GM12878 (cell line): ENCODE measurements around the gene ADSS1. TPM values are rescaled to one million over a fixed set of nuclear protein-coding genes. Genes with fewer than 3 reads are reported as not detected.

ENCODE experiments used
- ATAC-seq: fragments of 200-7000 bp; cut with Tn5 transposase; 3 replicates; pipeline ENCODE4 v1.9.1; 2020; ENCODE audit warnings: mild to moderate bottlenecking, moderate library complexity
- BruUV-seq: library from RNA; stranded (reverse); fragments of 400-500 nt; replicated peaks from 2 replicates; lab custom pipeline; 2021; lab: Mats Ljungman, UMichigan
- CTCF ChIA-PET: fragments of 300-600 bp; sonication (Branson Sonifier 250); formaldehyde crosslinking; extraction: SDS; loops from one replicate; lab custom pipeline; 2021; ENCODE audit warnings: inconsistent platforms; lab: Yijun Ruan, JAX
- POLR2A ChIA-PET: fragments of 350-600 bp; formaldehyde crosslinking; extraction: SDS; loops from one replicate; lab custom pipeline; 2021; ENCODE audit warnings: inconsistent platforms; lab: Charles Lee
- RAD21 ChIA-PET: fragments of 300-600 bp; sonication (Branson Sonifier 250); formaldehyde crosslinking; loops from one replicate; lab custom pipeline; 2023; ENCODE audit warnings: antibody characterized with exemption; ENCODE audit not compliant: unreplicated experiment; lab: Charles Lee
- SMC1A ChIA-PET: fragments of 300-600 bp; sonication (Branson Sonifier 250); formaldehyde crosslinking; loops from one replicate; lab custom pipeline; 2023; ENCODE audit not compliant: unreplicated experiment, uncharacterized antibody; lab: Charles Lee
- DNase-seq: peaks from one replicate; pipeline ENCODE4 v3.0.0-alpha.2; 2011; ENCODE audit warnings: low read depth, low spot score
- FAIRE-seq: peaks from 3 replicates; lab custom pipeline; 2011; peaks lifted over from hg19 to GRCh38; lab: Jason Lieb, UNC
- H2AFZ ChIP-seq: 2 replicates; pipeline ENCODE4 v1.6.0; 2011; ENCODE audit warnings: low read depth, low read length, control low read depth; ENCODE audit not compliant: control insufficient read depth
- H3K27ac ChIP-seq: 2 replicates; pipeline ENCODE4 v1.5.1; 2011; ENCODE audit warnings: control low read depth; ENCODE audit not compliant: control insufficient read depth, insufficient read depth
- H3K27me3 ChIP-seq, 2 experiments: replicated peaks in 1 of 2; 2 replicates each; pipeline versions ENCODE4 v1.6.0 to v1.6.1; 2011; ENCODE audit warnings: low read length in 1 of 2; ENCODE audit not compliant: control insufficient read depth in 2 of 2, insufficient read depth in 2 of 2
- H3K36me3 ChIP-seq, 2 experiments: 2 replicates each; pipeline ENCODE4 v1.5.1; 2011; ENCODE audit warnings: low read length in 1 of 2; ENCODE audit not compliant: control insufficient read depth in 2 of 2, insufficient read depth in 2 of 2
- H3K4me1 ChIP-seq: 2 replicates; pipeline ENCODE4 v1.6.1; 2011; ENCODE audit warnings: mild to moderate bottlenecking, low read length, moderate library complexity, mixed read lengths; ENCODE audit not compliant: control insufficient read depth, insufficient read depth
- H3K4me2 ChIP-seq: 2 replicates; pipeline ENCODE4 v1.6.0; 2011; ENCODE audit warnings: control low read depth; ENCODE audit not compliant: control insufficient read depth, insufficient read depth
- H3K4me3 ChIP-seq: fragments of 200-600 bp; sonication (generic); 2 replicates; pipeline ENCODE4 v1.5.1; 2016
- H3K79me2 ChIP-seq: 2 replicates; pipeline ENCODE4 v1.6.0; 2011; ENCODE audit warnings: low read length; ENCODE audit not compliant: control insufficient read depth, insufficient read depth
- H3K9ac ChIP-seq: 2 replicates; pipeline ENCODE4 v1.8.0; 2011; ENCODE audit warnings: low read length, control low read depth, mixed read lengths; ENCODE audit not compliant: control insufficient read depth, insufficient read depth
- H3K9me3 ChIP-seq: replicated peaks from 3 replicates; pipeline ENCODE4 v1.5.1; 2011; ENCODE audit warnings: mild to moderate bottlenecking, low read length; ENCODE audit not compliant: control insufficient read depth, insufficient read depth
- H4K20me1 ChIP-seq: 2 replicates; pipeline ENCODE4 v1.6.0; 2011; ENCODE audit not compliant: control insufficient read depth, insufficient read depth
- BCL11A ChIP-seq: IDR thresholded peaks from 2 replicates; pipeline ENCODE4 v1.6.1; 2011; ENCODE audit warnings: low read depth, low read length
- CBX3 ChIP-seq: fragments of 200-600 bp; sonication (generic); IDR thresholded peaks from 2 replicates; pipeline ENCODE4 v1.6.1; 2016; ENCODE audit warnings: low read depth, borderline replicate concordance
- CHD2 ChIP-seq: IDR thresholded peaks from 2 replicates; pipeline ENCODE4 v1.6.1; 2011; ENCODE audit warnings: low read depth, low read length, improper control_type of control experiment, borderline replicate concordance
- CREM ChIP-seq: IDR thresholded peaks from 2 replicates; pipeline ENCODE4 v1.6.1; 2014; ENCODE audit warnings: antibody characterized with exemption, low read depth
- FOXM1 ChIP-seq: IDR thresholded peaks from 2 replicates; pipeline ENCODE4 v1.6.1; 2012; ENCODE audit warnings: low read depth, mild to moderate bottlenecking, inconsistent platforms, low read length, moderate library complexity
- NFYA ChIP-seq: IDR thresholded peaks from 2 replicates; pipeline ENCODE4 v1.6.1; 2011; ENCODE audit warnings: low read depth, mild to moderate bottlenecking, low read length, improper control_type of control experiment, borderline replicate concordance
- RBBP5 ChIP-seq: fragments of 200-600 bp; sonication (generic); conservative IDR thresholded peaks from 2 replicates; pipeline ENCODE4 v1.6.1; 2016
- WGBS: methylation state at CpG from one replicate; pipeline ENCODE4 v1.1.6; 2016; ENCODE audit warnings: low lambda C conversion rate; ENCODE audit not compliant: insufficient replicate concordance, insufficient coverage; ENCODE audit errors: missing lambda C conversion rate; 5-methylcytosine and 5-hydroxymethylcytosine counted together
- in situ Hi-C: fragments of 300-500 bp; cut with MboI; formaldehyde crosslinking; loops from 9 replicates; pipeline ENCODE4 v1.14.3; 2018; ENCODE audit warnings: mixed read lengths
- intact Hi-C: fragments of 100-400 bp; cut with micrococcal nuclease; formaldehyde crosslinking; loops from one replicate; pipeline ENCODE4 v1.14.2; 2022; ENCODE audit not compliant: unreplicated experiment
- polyA plus RNA-seq, 11 experiments: library from polyadenylated mRNA; depleted of rRNA in 4 of 11; unstranded in 6 of 11; stranded (reverse) in 5 of 11; fragments of >200 nt; fragmentation: Nextera tagmentation in 4 of 11; fragmentation: Illumina TruSeq in 1 of 11; extraction: Ambion mirVana in 4 of 11; extraction: Trizol in 1 of 11; gene quantifications; 1 replicate in 1 of 11; 2 replicates in 10 of 11; pipeline versions ENCODE4 v1.2.1 to v1.2.3, GENCODE V29; 2011 to 2016; ENCODE audit warnings: inconsistent platforms in 2 of 11, missing spikeins in 2 of 11, low read depth in 1 of 11
- total RNA-seq, 4 experiments: library from RNA; depleted of rRNA in 3 of 4; stranded (reverse); fragments of >200 nt in 3 of 4; fragmentation: Illumina TruSeq in 1 of 4; extraction: Trizol in 1 of 4; gene quantifications; 2 replicates each; pipeline versions ENCODE4 v1.2.1 to v1.2.3, GENCODE V29; 2013 to 2021
- TF ChIP-seq, protein P1 (sequence below): fragments of 450-650 bp; IDR thresholded peaks from 2 replicates; pipeline ENCODE4 v1.6.1; 2016; ENCODE audit warnings: mild to moderate bottlenecking
- TF ChIP-seq, protein P2 (sequence below): fragments of 450-650 bp; IDR thresholded peaks from 2 replicates; pipeline ENCODE4 v1.6.1; 2017; ENCODE audit warnings: mild to moderate bottlenecking, moderate library complexity
- TF ChIP-seq, protein P3 (sequence below): IDR thresholded peaks from 2 replicates; pipeline ENCODE4 v1.6.1; 2011; ENCODE audit warnings: low read depth, mild to moderate bottlenecking, low read length, moderate library complexity, borderline replicate concordance; ENCODE audit errors: extremely low read depth

Gene ADSS1
- total and polyA plus RNA-seq, 10 of the 15 experiments (the other 5 are each of a cell fraction or from before 2014, with no cell fraction given): 0.11 to 0.45 (median 0.28) TPM; not detected in 5

DNA sequence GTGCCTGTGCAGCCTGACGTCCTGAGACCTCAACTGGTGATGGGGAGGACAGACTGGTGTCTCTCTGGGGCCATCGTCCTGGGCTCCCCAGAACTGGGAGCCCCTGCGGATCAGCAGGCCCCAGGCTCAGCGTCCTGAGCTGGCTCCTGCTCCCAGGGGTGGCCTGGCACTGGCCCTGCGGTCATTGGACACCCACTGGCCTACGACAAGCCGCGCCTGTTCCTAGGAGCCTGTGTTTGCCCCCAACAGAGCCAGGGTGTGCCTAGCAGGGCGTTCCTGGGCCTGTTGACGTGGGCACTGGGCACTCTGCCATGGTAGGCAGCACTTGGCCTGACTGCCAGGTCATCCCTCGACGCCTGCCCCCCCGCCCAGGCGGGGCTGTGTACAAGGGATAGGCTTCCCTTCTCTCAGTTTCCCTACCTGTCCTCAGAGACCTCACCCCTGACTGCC lies 8.4 kb downstream of the ADSS1 start:
- Histone ChIP-seq H3K4me2 (no peak overlapping the region), H2AFZ (no peak overlapping the region), H3K4me1 (no peaks in the 10 kb centered on the region), H3K27me3 (no peaks in the 10 kb centered on the region; a peak in 2 of 4 replicates), H3K36me3 (no peaks in the 10 kb centered on the region), H3K4me3 (no peak overlapping the region), H4K20me1 (no peaks in the 10 kb centered on the region), H3K9me3 (no peaks in the 10 kb centered on the region), H3K9ac (no peak overlapping the region), H3K27ac (no peak overlapping the region), H3K79me2 (no peaks in the 10 kb centered on the region)
- FAIRE-seq: no peak
- DNase-seq: no peak
- BruUV-seq: no TSS peak
- WGBS: 14% methylated on average over 14 of the region's 14 CpGs
- ChIA-PET POLR2A (no interaction called here), CTCF (no interaction called here), RAD21 (no interaction called here), SMC1A (no interaction called here)
- no peak for ATAC-seq
- in situ Hi-C loops (no loop called here), intact Hi-C loops (no loop called here)
- TF ChIP-seq CHD2: no peak
- no peak for TF ChIP-seq CREM
- TF ChIP-seq CBX3: no peak
- TF ChIP-seq, protein P1, sequence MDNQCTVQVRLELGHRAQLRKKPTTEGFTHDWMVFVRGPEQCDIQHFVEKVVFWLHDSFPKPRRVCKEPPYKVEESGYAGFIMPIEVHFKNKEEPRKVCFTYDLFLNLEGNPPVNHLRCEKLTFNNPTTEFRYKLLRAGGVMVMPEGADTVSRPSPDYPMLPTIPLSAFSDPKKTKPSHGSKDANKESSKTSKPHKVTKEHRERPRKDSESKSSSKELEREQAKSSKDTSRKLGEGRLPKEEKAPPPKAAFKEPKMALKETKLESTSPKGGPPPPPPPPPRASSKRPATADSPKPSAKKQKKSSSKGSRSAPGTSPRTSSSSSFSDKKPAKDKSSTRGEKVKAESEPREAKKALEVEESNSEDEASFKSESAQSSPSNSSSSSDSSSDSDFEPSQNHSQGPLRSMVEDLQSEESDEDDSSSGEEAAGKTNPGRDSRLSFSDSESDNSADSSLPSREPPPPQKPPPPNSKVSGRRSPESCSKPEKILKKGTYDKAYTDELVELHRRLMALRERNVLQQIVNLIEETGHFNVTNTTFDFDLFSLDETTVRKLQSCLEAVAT: no peak
- TF ChIP-seq, protein P2, sequence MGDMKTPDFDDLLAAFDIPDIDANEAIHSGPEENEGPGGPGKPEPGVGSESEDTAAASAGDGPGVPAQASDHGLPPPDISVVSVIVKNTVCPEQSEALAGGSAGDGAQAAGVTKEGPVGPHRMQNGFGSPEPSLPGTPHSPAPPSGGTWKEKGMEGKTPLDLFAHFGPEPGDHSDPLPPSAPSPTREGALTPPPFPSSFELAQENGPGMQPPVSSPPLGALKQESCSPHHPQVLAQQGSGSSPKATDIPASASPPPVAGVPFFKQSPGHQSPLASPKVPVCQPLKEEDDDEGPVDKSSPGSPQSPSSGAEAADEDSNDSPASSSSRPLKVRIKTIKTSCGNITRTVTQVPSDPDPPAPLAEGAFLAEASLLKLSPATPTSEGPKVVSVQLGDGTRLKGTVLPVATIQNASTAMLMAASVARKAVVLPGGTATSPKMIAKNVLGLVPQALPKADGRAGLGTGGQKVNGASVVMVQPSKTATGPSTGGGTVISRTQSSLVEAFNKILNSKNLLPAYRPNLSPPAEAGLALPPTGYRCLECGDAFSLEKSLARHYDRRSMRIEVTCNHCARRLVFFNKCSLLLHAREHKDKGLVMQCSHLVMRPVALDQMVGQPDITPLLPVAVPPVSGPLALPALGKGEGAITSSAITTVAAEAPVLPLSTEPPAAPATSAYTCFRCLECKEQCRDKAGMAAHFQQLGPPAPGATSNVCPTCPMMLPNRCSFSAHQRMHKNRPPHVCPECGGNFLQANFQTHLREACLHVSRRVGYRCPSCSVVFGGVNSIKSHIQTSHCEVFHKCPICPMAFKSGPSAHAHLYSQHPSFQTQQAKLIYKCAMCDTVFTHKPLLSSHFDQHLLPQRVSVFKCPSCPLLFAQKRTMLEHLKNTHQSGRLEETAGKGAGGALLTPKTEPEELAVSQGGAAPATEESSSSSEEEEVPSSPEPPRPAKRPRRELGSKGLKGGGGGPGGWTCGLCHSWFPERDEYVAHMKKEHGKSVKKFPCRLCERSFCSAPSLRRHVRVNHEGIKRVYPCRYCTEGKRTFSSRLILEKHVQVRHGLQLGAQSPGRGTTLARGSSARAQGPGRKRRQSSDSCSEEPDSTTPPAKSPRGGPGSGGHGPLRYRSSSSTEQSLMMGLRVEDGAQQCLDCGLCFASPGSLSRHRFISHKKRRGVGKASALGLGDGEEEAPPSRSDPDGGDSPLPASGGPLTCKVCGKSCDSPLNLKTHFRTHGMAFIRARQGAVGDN: no peak
- no peak for TF ChIP-seq NFYA
- no peak for TF ChIP-seq BCL11A
- TF ChIP-seq, protein P3, sequence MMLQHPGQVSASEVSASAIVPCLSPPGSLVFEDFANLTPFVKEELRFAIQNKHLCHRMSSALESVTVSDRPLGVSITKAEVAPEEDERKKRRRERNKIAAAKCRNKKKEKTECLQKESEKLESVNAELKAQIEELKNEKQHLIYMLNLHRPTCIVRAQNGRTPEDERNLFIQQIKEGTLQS: no peak
- TF ChIP-seq RBBP5: no peak
- TF ChIP-seq FOXM1: no peak
- TF ChIP-seq, all 136 proteins: peak for 0
